ENCODE measurements around the gene WDR49.

The WDR49 gene

GRCh38 chr3:167456157-167456799 is 197.5 kb downstream of the WDR49 start:
- DNase-seq (ENCODE audit: low read depth, low spot score): no peak
- Histone ChIP-seq H3K4me1 (ENCODE audit: insufficient read depth, insufficient read length) (no peaks in the 10 kb centered on the region), H3K9ac (ENCODE audit: insufficient read length, low read depth) (no peak overlapping the region), H3K9me3 (ENCODE audit: insufficient read depth, low read length) (no peaks in the 10 kb centered on the region), H3K4me3 (ENCODE audit: insufficient read length, low read depth) (no peak overlapping the region), H3K36me3 (ENCODE audit: insufficient read depth, insufficient read length, low read length) (no peaks in the 10 kb centered on the region), H3K27me3 (ENCODE audit: insufficient read depth, insufficient read length) (no peaks in the 10 kb centered on the region)
- TF ChIP-seq SUZ12 (IDR thresholded peaks at IDR 0.05; ENCODE audit: extremely low read depth, insufficient read depth, insufficient read length) (no peak), ZNF274 (IDR thresholded peaks at IDR 0.05; ENCODE audit: low read depth, low read length) (no peak), YY1 (IDR thresholded peaks at IDR 0.05; ENCODE audit: insufficient read depth, insufficient read length) (no peak)

- no peak for TF ChIP-seq ZNF274 (IDR thresholded peaks at IDR 0.05; ENCODE audit: low read depth, low read length)
- TF ChIP-seq YY1 (IDR thresholded peaks at IDR 0.05; ENCODE audit: insufficient read depth, insufficient read length): no peak
- TF ChIP-seq SUZ12 (IDR thresholded peaks at IDR 0.05; ENCODE audit: extremely low read depth, insufficient read depth, insufficient read length): no peak
- Histone ChIP-seq H3K36me3 (ENCODE audit: insufficient read depth, insufficient read length, low read length) (no peaks in the 10 kb centered on the region), H3K4me3 (ENCODE audit: insufficient read length, low read depth) (no peak overlapping the region), H3K9ac (ENCODE audit: insufficient read length, low read depth) (no peak overlapping the region), H3K27me3 (ENCODE audit: insufficient read depth, insufficient read length) (no peaks in the 10 kb centered on the region), H3K9me3 (ENCODE audit: insufficient read depth, low read length) (no peaks in the 10 kb centered on the region), H3K4me1 (ENCODE audit: insufficient read depth, insufficient read length) (no peaks in the 10 kb centered on the region)
- no peak for DNase-seq (ENCODE audit: low read depth, low spot score)
Observed at GRCh38 chr3:167453815-167454214, 199.9 kb downstream of the WDR49 start.

- Histone ChIP-seq H3K4me1 (ENCODE audit: insufficient read depth, insufficient read length) (no peaks in the 10 kb centered on the region), H3K4me3 (ENCODE audit: insufficient read length, low read depth) (no peak overlapping the region), H3K9ac (ENCODE audit: insufficient read length, low read depth) (no peak overlapping the region), H3K27me3 (ENCODE audit: insufficient read depth, insufficient read length) (no peaks in the 10 kb centered on the region), H3K9me3 (ENCODE audit: insufficient read depth, low read length) (no peaks in the 10 kb centered on the region), H3K36me3 (ENCODE audit: insufficient read depth, insufficient read length, low read length) (no peaks in the 10 kb centered on the region)
- DNase-seq (ENCODE audit: low read depth, low spot score): no peak
- TF ChIP-seq YY1 (IDR thresholded peaks at IDR 0.05; ENCODE audit: insufficient read depth, insufficient read length): no peak
- TF ChIP-seq SUZ12 (IDR thresholded peaks at IDR 0.05; ENCODE audit: extremely low read depth, insufficient read depth, insufficient read length): no peak
- no peak for TF ChIP-seq ZNF274 (IDR thresholded peaks at IDR 0.05; ENCODE audit: low read depth, low read length)
Observed at GRCh38 chr3:167451282-167451681, 202.5 kb downstream of the WDR49 start.

- TF ChIP-seq SUZ12 (IDR thresholded peaks at IDR 0.05; ENCODE audit: extremely low read depth, insufficient read depth, insufficient read length) (no peak), YY1 (IDR thresholded peaks at IDR 0.05; ENCODE audit: insufficient read depth, insufficient read length) (no peak), ZNF274 (IDR thresholded peaks at IDR 0.05; ENCODE audit: low read depth, low read length) (no peak)
- Histone ChIP-seq H3K27me3 (ENCODE audit: insufficient read depth, insufficient read length) (no peaks in the 10 kb centered on the region), H3K36me3 (ENCODE audit: insufficient read depth, insufficient read length, low read length) (no peaks in the 10 kb centered on the region), H3K4me3 (ENCODE audit: insufficient read length, low read depth) (no peak overlapping the region), H3K4me1 (ENCODE audit: insufficient read depth, insufficient read length) (no peaks in the 10 kb centered on the region), H3K9ac (ENCODE audit: insufficient read length, low read depth) (no peak overlapping the region), H3K9me3 (ENCODE audit: insufficient read depth, low read length) (no peaks in the 10 kb centered on the region)
- no peak for DNase-seq (ENCODE audit: low read depth, low spot score)
Observed at GRCh38 chr3:167450675-167451074, 203.1 kb downstream of the WDR49 start.

- Histone ChIP-seq H3K36me3 (ENCODE audit: insufficient read depth, insufficient read length, low read length) (no peaks in the 10 kb centered on the region), H3K27me3 (ENCODE audit: insufficient read depth, insufficient read length) (no peaks in the 10 kb centered on the region), H3K4me3 (ENCODE audit: insufficient read length, low read depth) (no peak overlapping the region), H3K9ac (ENCODE audit: insufficient read length, low read depth) (no peak overlapping the region), H3K4me1 (ENCODE audit: insufficient read depth, insufficient read length) (no peaks in the 10 kb centered on the region), H3K9me3 (ENCODE audit: insufficient read depth, low read length) (no peaks in the 10 kb centered on the region)
- no peak for DNase-seq (ENCODE audit: low read depth, low spot score)
- TF ChIP-seq ZNF274 (IDR thresholded peaks at IDR 0.05; ENCODE audit: low read depth, low read length): no peak
- TF ChIP-seq YY1 (IDR thresholded peaks at IDR 0.05; ENCODE audit: insufficient read depth, insufficient read length): no peak
- TF ChIP-seq SUZ12 (IDR thresholded peaks at IDR 0.05; ENCODE audit: extremely low read depth, insufficient read depth, insufficient read length): no peak
Observed at GRCh38 chr3:167450195-167450594, 203.5 kb downstream of the WDR49 start.

- no peak overlapping the region for H3K4me3 ChIP-seq (ENCODE audit: insufficient read length, low read depth)
- no peak for DNase-seq (ENCODE audit: low read depth, low spot score)
- no peaks in the 10 kb centered on the region for H3K4me1 ChIP-seq (ENCODE audit: insufficient read depth, insufficient read length)
- H3K27me3 ChIP-seq (ENCODE audit: insufficient read depth, insufficient read length): no peaks in the 10 kb centered on the region
- H3K9me3 ChIP-seq (ENCODE audit: insufficient read depth, low read length): no peaks in the 10 kb centered on the region
- no peaks in the 10 kb centered on the region for H3K36me3 ChIP-seq (ENCODE audit: insufficient read depth, insufficient read length, low read length)
- TF ChIP-seq ZNF274 (IDR thresholded peaks at IDR 0.05; ENCODE audit: low read depth, low read length) (no peak), SUZ12 (IDR thresholded peaks at IDR 0.05; ENCODE audit: extremely low read depth, insufficient read depth, insufficient read length) (no peak), YY1 (IDR thresholded peaks at IDR 0.05; ENCODE audit: insufficient read depth, insufficient read length) (no peak)
- H3K9ac ChIP-seq (ENCODE audit: insufficient read length, low read depth): no peak overlapping the region
Observed at GRCh38 chr3:167445491-167445890, 208.3 kb downstream of the WDR49 start.

GRCh38 chr3:167441256-167441655 is 212.5 kb downstream of the WDR49 start:
- DNase-seq (ENCODE audit: low read depth, low spot score): no peak
- H3K9ac ChIP-seq (ENCODE audit: insufficient read length, low read depth): no peak overlapping the region
- H3K4me1 ChIP-seq (ENCODE audit: insufficient read depth, insufficient read length): no peaks in the 10 kb centered on the region
- TF ChIP-seq YY1 (IDR thresholded peaks at IDR 0.05; ENCODE audit: insufficient read depth, insufficient read length): no peak
- TF ChIP-seq ZNF274 (IDR thresholded peaks at IDR 0.05; ENCODE audit: low read depth, low read length): no peak
- no peak for TF ChIP-seq SUZ12 (IDR thresholded peaks at IDR 0.05; ENCODE audit: extremely low read depth, insufficient read depth, insufficient read length)
- H3K36me3 ChIP-seq (ENCODE audit: insufficient read depth, insufficient read length, low read length): no peaks in the 10 kb centered on the region
- no peaks in the 10 kb centered on the region for H3K27me3 ChIP-seq (ENCODE audit: insufficient read depth, insufficient read length)
- no peak overlapping the region for H3K4me3 ChIP-seq (ENCODE audit: insufficient read length, low read depth)
- no peaks in the 10 kb centered on the region for H3K9me3 ChIP-seq (ENCODE audit: insufficient read depth, low read length)
